ENCODE measurements around the gene ARL8B.
"Not testable (repeated sequence)": the region's sequence is repeated elsewhere in the genome, so short reads cannot be mapped to it uniquely, and the experiment has no call there.

The ARL8B gene

DNA sequence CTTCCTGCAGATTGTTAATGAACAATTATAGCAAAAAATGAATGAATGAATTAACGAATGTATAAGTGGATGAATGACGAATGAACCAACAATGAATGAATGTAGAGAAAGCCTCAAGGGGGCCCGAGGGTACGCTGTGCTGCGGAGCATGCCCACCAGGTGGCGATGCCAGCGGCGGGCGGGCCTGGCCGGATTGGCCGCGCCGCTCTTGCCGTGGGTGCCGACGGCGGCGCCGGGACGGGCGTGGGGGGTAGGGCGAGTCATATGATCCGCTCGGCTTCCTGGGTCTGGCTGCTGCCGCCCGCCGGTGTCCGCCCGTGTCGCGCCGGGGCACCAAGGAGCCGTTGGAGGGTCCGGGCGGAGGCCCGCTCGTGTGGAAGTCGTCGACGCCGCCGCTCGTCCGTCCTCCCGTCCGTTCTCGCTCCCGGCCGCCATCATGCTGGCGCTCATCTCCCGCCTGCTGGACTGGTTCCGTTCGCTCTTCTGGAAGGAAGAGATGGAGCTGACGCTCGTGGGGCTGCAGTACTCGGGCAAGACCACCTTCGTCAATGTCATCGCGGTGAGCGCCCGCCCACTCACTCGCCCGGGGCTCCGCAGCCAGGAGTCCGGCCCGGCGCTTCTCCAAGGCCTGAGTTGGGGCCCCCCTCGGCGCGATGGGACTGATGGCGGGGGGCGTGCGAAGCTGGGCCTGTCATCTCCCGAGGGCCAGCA, at the start of gene ARL8B:
TSS of gene ARL8B (plus strand) at position 263 of the 711 bp plus-strand sequence. CDS start at position 437, 174 bp downstream.
- peak; percentile 85 for DNase-seq

DNA sequence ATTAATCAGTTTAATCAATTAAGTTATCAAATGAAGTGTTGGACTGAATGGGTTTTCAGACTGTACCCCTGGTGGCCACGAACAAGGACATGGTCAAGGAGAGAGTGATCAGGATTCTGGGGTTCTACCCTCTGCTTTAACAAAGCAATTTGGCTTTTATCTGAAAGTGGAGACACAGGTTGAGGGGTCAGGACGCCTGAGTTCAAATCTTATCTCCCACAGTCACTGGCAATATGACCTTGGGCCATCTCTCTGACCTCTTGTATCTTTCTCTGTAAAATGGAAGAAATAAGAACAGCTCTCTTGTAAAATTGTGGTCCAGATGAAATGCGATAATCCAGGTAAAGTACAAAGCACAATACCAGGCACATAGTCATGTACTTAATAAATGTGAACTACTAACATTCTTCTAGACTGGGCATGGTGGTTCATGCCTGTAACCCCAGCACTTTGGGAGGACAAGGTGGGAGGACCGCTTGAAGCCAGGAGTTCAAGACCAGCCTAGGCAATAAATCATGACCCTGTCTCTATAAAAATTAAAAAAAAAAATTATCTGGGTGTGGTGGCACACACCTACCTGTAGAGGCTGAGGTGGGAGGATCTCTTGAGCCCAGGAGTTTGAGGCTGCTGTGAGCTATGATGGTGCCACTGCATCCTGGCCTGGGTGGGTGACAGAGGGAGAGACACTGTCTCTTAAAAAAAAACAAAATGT, 48.6 kb upstream of the ARL8B start:
- DNase-seq, result no peak

DNA sequence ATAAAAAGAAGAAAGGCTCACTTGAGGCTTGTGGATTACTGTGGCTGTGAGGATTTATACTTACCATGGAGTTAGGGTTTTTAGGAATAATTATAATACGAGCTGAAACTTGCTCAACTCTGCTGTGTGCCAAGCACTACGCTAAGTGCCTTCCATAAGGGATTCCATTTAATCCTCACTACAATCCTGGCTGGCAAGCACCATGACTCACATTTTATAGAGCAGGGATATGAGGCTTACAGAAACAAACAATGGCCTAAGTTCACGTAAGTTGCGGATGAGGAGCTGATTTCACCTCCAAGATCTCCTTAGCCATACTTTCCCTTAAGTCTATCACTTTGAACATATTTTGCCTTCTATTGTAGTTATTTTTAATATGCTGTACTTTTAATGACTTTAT, 43.9 kb upstream of the ARL8B start:
- DNase-seq, result peak; percentile 20

DNA sequence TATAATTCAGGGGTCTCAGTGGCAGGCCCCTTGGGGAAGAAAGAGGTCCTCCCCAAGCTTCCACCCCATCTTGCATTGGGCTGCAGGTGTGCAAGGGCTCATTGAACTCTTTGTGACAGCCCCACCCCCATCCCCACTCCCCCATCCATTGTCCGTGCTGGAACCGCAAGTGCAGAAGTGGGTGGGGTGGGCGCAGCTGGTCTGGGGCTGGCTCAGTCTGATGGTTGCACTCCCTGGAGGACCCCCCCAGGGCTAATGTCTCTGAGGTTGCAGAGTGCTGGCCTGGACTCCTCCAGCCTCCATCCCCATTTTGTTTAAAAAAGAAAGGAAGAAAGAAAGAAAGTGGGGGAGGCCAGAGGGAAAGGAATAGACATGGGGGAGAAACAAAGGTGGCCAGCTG, 42.3 kb upstream of the ARL8B start:
- DNase-seq, result no peak

DNA sequence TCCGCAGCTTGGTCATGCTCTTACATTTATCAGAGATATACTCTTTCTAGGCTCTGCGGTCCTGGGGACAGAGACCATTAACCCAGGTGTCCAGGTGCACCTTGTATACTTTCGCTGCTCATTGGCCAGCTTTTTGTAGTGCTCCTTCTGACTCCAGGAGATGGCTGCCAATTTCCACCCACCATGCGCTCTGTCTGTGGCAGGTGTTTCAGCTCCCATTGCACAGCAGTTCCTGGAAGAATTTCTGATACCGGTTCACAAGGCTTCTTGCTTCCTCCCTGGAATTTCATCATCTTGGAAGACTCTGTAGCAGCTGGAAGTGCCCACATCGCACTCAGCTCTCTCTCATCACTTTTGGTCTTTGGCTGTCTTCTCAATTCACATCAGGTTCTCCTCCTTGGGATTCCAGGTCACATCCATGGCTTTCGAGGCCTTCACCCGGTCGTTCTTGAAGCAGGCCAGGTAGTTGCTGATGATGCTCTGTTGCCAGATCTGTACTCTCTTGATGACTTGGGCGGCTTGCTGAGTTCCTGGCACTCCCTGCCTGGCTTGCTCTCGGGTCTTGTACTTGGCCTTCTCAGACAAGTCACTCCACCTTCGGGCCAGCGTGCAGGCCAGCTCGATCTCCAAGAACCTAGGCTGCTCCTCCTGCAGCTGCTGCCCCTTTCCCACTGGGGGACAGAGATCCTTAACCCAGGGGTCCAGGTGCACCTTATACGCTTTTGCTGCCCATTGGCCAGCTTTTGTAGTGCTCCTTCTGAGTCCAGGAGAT, 41.1 kb upstream of the ARL8B start:
- no peak for DNase-seq

DNA sequence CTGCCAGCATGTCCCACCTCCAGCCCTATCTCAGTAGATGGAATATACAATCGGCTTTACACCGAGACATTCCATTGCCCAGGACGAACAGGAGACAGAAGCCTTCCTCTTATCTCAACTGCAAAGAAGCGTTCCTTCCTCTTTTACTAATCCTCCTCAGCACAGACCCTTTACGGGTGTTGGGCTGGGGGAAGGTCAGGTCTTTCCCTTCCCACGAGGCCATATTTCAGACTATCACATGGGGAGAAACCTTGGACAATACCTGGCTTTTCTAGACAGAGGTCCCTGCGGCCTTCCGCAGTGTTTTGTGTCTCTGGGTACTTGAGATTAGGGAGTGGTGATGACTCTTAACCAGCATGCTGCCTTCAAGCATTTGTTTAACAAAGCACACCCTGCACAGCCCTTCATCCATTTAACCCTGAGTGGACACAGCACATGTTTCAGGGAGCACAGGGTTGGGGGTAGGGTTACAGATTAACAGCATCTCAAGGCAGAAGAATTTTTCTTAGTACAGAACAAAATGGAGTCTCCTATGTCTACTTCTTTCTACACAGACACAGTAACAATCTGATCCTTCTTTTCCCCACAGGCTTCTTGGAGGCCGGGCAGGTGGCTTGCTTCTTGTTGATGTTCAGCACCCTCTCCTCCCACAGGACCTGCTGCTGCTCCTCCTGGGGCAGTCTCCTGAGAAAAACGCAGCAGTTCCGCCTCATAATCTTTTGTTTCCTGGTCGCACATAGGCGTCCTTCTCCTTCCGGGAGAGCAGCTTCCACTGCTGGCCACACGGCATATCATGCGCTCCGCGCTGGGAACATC, 39.9 kb upstream of the ARL8B start:
- not testable (repeated sequence) for DNase-seq

DNA sequence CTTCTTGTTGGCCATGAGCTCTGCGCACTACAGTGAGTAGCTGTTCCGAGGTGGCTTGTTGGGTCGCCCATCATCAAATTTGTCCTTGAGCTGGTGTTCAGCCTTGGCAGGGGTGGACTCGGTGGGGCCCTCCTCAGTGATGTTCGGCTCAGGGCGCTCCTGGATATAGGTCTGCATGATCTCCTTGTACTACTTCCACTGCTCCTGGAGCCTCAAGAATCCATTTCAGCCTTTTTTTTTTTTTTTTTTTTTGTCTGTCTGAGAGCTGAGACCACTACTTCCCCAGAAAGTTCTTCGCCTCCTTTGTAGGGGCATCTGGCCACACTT, 39.3 kb upstream of the ARL8B start:
- no peak for DNase-seq

DNA sequence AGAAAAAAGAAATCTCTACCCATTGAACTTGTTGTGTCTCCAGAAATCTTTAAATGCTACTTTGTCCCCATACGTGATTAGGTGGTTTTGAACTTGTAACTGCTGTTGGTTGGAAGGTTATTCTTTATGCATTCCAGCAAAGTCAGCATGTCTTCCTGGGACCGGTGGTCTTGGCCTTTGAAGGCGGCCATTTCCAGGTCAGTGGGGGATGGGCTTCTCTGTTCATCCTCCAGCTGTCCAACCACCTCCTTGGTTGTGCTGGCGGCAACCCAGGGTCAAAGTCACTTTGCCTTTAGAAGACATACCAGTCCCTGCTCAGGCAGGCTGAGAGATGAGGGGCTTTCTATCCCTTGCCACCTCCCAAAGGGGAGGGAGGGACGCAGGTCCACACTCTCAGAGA, 37.9 kb upstream of the ARL8B start:
- no peak for DNase-seq

DNA sequence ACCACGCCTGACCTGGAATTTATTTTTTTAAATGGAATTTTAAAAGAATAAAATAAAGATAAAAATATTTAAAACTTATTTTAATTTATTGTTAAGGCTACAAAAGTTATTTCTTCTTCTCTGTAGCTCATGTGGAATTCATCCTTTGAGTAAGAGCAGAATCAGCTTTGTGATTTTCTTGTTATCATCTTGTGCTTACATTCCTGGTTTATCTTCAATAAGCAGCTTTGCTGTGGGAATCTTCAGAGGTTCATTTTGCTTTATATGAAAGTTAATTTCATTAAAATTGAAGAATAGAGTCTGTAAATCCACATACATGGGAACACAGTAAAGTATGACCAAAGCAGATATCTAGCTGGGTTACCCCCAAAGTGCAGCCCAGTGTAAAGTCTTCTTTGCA, 35.4 kb upstream of the ARL8B start:
- no peak for DNase-seq

DNA sequence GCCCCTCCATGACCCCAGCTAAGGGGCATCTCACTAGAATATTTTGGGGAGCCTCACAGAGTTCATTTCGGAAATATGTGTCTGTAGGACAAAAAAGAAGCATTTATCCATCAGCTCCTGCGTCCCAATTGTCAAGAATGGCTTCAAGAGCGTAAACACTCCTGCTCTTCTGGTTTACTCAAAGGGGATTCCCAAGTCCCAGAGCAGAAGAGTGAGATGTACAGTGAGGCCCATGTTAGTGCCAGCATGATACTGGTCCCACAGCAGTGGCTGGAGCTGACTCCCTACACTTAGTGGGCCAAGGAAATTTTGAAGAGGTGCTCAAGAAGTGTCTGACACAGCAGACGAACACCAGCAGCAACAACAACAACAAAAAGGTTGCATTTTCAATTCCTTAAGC, 34.9 kb upstream of the ARL8B start:
- DNase-seq, result no peak

DNA sequence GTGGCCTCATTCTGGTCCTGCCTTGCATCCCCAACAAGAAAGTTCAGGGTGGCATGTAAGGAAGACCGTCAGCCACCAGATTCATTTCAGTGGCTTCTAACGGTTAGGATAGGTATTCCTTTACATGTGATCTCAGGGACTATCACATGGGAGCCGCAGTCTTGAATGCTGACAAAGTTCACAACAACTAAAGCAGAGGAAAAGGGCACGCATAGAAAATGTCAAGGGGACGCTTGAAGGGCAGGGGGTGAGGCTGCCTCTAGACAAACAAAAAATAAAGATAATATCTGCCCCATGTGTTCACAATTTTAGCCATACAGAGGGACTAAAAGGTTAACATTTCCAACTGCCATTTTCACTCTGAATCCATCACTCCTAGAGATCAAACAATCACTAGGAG, 31.9 kb upstream of the ARL8B start:
- DNase-seq, result no peak

DNA sequence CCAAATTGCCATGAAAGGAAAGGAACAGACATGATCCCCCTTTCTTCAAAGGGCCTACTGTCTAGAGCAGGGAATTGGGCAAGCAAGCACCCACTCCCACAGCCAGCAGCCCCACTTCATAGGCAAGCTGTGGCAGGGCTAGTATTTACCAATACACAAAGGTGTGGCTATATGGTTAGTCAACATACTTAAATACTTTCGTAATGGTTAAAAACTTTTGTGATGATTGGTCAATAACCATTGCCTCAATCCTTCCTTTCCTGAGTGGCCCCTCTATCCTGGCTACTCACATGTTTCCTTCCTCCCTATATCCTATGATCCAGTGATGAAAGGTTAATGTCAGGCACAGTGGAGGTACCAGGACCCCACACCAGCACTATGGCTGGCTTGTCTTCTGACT, 30.1 kb upstream of the ARL8B start:
- DNase-seq, result no peak

DNA sequence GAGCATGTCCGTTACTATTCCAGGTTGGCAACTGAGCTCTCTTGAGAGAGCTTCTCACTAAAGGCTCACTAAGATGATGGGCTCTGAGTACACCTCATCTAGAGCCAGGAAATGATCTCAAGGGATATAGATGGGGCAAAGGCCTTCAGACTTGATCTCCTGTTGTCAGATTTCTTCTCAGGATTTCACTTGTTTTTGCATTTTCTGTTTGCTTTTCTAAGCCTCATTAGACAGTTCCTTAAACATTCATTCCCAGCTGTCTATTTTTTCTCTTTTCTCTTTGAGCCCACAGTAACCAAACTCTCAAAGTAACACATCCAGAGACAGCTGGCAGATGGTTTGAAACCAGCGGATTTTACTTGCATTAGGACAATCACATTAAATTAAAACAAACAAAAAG, 28.4 kb upstream of the ARL8B start:
- DNase-seq, result no peak

DNA sequence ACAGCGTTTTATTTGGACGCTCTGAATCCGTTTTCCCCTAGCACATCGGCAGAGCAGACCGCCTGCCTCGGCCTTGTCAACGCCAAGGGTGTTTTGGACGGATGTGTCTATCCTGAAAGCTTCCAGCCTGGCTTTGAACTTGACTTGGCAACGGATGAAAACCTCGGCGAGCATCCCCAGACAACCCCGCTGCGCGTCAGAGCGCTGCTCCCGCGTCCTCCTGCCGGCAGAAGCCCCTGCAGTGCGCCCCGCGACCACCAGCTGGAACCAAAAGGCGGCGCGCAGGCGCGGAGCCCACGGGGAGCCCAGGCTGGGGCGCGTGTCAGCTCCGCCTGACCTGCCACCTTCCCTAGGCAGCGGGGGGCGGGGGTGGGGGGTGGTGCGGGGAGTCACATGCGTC, 26.2 kb upstream of the ARL8B start:
- no peak for DNase-seq

DNA sequence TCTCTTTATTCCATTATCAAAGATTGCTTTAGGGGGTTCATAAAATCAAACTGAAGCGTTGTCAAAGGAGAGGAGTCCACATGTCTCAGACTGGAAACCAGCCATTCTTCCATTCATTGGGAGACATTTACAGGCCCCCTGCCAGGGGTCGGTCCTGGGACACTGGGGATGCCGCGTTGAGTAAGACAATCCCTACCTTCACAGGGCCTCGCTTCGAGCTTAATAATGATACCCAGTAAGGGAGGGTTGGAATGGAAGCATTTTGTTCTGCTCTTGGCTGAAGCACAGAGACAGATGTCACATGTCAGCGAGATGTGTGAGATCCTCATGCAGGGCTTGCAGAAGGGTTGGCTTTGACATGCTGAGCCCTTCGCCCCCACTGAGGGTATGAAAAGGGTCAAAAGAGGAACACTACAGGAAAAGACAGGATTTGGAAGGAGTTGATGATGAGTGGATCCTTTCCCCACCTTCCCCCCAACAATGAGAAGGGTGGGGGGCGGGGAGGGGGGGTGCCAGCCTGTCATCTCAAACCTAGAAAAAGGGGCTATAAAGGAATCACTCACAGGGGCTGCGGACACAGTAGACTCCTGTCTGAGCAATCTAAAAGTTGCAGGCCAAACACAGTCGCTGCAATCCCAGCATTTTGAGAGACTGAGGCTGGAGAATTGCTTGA, 25.6 kb upstream of the ARL8B start:
- no peak for DNase-seq

DNA sequence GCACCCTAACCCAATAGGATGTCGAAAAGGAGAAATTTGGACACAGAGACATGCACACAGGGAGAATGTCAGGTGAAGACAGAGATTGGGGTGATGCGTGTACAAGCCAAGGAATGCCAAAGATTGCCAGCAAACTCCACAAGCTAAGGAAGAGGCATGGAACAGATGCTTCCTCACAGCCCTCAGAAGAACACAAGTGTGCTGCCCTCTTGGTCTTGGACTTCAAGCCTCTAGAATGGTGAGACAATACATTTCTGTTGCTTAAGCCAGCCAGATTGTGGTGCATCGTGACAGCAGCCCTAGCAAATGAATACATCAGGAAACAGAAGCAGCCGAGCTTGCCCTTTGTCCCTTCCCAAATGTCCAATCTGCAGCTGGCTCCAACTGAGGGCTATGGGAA, 23.7 kb upstream of the ARL8B start:
- no peak for DNase-seq

DNA sequence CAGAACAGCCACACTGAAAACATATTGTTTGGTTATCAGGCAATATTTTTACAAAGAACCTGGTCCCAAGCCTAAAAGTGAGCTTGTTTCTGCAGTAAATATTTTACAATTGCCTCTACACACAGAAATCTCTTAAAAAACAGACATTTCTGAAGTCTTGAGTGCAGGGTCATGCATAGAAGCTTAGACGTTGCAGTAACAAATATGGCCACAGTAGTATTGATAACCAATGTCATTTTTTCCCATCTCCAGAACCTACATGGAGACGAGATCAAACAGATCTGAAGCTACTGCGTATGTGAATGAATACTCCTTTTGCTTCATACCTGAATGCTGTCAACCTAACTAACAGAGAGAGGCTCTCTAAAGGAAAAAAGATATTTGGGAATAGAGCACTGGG, 19.6 kb upstream of the ARL8B start:
- no peak for DNase-seq

DNA sequence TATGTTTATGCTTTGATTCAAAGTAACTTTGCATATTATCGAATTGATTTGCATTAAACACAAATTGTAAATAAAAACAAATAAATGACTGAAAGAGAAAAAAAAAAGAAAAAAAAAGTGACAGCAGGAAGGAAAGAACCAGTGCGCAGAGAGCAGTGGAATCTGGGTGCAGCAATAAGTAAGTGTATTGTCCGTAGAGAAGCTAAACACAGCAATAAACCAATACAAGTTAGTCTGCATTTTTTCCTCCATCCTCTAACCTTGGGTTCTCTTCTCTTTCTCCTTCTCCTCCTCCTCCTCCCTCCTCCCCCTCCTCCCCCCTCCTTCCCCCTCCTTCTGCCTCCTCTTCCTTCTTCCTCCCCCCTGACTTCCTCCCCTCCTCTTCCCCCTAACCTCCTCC, 18.3 kb upstream of the ARL8B start:
- DNase-seq, result no peak

DNA sequence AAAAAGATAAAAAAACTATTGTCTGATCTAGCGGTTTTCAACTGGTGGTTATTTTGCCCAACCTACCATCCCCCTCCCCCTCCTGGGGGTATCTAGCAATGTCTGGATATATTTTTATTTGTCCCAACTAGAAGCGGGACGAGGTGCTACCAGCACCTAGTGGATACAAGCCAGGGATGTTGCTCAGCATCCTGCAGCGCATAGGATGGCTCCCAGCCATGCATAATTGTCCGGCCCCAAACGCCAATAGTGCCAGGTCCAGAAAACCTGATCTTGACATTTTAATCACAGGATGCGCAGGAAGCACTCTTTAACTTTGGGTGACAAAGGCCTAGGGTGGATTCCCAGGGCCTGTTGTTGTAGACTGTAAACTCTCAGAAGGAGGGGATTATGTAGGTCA, 17.0 kb upstream of the ARL8B start:
- DNase-seq, result no peak

DNA sequence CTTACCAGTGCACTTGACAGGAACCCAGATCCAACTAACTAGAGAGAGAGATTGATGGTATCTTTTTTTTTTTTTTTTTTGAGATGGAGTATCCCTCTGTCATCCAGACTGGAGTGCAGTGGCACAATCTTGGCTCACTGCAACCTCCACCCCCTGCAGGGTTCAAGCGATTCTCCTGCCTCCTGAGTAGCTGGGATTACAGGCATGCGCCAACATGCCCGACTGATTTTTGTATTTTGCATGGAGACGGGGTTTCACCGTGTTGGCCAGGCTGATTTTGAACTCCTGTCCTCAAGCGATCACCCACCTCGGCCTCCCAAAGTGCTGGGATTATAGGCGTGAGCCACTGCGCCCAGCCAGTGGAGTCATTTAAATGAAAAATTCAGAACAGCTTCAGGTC, 15.7 kb upstream of the ARL8B start:
- not testable (repeated sequence) for DNase-seq

DNA sequence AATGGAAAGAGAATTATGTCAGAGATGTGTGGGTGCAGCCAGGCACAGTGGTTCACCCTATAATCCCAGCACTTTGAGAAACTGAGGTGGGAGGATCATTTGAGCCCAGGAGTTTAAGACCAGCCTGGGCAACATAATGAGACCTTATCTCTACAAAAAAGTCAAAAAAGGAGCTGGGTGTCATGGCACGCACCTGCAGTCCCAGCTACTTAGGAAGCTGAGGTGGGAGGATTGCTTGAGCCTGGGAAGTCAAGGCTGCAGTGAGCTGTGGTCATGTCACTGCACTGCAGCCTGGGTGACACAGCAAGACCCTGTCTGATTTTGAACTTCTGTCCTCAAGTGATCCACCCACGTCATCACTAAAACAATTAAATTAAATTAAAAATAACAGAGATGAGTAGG, 15.2 kb upstream of the ARL8B start:
- DNase-seq, result not testable (repeated sequence)

DNA sequence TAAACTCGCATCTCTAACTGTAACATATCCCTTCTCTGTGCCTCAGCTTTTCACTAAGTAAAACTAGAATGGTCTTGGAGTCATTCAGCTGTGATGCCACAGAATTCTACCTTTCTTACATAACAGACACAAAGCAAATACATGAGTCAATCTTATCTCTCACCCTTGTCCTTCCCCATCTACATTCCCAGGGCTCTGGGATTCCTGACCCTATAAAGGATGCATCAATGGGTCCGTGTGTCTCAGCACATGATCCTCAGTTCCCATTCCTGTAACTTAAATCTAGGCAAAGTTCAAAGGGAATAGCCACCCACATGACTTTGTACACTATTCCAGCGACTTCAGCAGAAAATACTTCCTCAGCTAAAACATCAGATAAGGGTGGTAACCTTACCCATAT, 11.8 kb upstream of the ARL8B start:
- no peak for DNase-seq

DNA sequence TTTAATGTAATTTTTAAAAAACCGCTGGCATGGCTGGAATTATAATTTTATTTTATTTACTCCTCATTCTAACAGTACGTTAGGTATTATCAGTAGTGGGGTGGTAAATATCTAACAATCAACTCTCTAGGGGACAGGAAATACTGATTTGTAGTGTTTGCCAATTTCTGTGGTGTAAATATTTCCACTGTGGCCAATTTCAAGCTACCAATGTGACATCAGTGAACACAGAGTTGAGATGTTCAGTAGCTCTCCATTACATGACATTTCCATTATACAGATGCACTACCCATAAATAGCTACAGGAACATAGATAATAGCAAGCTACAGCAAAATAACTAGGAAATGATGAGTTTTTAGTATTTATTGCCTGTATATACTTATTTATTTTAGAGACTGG, 10.0 kb upstream of the ARL8B start:
- DNase-seq, result no peak
